ENCODE data around the gene USP30.

The USP30 gene

DNA sequence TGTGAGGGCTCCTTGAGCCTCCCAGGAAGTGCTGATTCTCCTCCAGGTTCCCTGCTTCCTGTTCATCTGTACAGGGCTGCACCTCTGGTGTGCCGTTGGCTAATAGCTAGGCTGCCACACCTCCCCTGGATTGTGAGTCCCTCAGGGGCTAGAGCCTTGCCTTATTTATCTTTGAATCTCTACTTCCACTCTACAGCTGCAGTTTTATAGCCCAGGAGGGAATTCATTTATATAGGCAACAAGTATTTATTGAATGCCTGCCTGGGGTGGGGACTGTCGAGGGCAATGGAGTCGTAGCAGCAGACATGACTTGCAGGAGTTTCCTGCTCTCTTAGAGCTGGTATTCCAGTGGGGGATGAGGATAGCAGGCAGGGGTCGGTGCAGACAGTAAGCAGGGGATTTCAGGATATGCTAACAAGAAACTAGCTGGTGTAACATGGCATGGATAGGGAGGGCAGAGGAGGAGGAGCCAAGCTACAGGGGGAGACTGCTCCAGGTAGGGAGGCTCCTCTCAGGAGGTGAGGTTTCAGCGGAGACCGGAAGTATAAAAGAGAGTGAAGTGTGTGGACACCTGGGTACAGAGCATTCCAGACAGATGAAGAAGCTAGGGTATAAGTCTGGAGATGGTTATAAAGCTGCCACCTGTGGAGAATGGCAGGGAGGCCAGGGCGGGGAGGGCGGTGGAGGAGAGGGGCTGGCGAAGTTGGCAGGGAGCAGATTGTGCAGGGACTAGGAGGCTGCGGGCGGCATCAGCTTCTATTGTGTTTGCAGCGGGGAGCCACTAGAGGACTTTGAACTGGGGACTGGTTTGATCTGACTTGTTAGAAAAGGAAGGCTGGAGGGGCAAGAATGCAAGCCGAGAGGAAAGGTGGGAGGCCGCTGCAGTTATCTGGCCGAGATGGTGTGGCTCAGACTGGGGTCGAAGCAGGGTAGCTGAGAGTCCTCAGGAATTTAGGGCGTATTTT lies 17.2 kb downstream of the USP30 start:
- no peaks in the 10 kb centered on the region for H3K27me3 ChIP-seq (replicated peaks; ENCODE audit: control insufficient read depth, insufficient read depth, low read length)
- DNase-seq (ENCODE audit: extremely low read depth, insufficient read length) = no peak
- no peak overlapping the region for H3K4me3 ChIP-seq (replicated peaks; ENCODE audit: low read depth, low read length)
- peaks cover 3% of the 10 kb centered on the region; the same call in 1 of the 2 replicates for H3K36me3 ChIP-seq (ENCODE audit: control insufficient read depth, insufficient read depth, low read length)
- TF ChIP-seq, protein P1, sequence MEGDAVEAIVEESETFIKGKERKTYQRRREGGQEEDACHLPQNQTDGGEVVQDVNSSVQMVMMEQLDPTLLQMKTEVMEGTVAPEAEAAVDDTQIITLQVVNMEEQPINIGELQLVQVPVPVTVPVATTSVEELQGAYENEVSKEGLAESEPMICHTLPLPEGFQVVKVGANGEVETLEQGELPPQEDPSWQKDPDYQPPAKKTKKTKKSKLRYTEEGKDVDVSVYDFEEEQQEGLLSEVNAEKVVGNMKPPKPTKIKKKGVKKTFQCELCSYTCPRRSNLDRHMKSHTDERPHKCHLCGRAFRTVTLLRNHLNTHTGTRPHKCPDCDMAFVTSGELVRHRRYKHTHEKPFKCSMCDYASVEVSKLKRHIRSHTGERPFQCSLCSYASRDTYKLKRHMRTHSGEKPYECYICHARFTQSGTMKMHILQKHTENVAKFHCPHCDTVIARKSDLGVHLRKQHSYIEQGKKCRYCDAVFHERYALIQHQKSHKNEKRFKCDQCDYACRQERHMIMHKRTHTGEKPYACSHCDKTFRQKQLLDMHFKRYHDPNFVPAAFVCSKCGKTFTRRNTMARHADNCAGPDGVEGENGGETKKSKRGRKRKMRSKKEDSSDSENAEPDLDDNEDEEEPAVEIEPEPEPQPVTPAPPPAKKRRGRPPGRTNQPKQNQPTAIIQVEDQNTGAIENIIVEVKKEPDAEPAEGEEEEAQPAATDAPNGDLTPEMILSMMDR (IDR thresholded peaks at IDR 0.05; ENCODE audit: insufficient read depth, low read length, poor library complexity, severe bottlenecking) = no peak

DNA sequence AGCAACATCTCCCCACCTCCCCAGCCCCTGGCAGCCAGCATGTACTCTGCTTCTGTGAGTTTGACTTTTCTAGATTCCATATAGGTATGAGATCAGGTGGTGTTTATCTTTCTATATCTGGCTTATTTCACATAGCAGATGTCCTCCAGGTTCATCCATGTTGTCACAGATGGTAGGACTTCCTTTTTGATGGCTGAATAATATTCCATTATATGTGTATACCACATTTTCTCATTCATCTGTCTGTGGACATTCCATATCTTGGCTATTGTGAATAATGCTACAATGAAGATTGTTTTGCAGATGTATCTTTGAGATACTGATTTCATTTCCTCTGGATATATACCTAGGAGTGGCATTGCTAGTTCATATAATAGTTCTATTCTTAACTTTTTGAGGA lies 22.5 kb downstream of the USP30 start:
- H3K4me3 ChIP-seq (replicated peaks; ENCODE audit: low read depth, low read length) = no peak overlapping the region
- no peaks in the 10 kb centered on the region; the same call in 1 of the 2 replicates for H3K36me3 ChIP-seq (ENCODE audit: control insufficient read depth, insufficient read depth, low read length)
- no peak for DNase-seq (ENCODE audit: extremely low read depth, insufficient read length)
- TF ChIP-seq, protein P1 (IDR thresholded peaks at IDR 0.05; ENCODE audit: insufficient read depth, low read length, poor library complexity, severe bottlenecking) = no peak
- no peaks in the 10 kb centered on the region for H3K27me3 ChIP-seq (replicated peaks; ENCODE audit: control insufficient read depth, insufficient read depth, low read length)

DNA sequence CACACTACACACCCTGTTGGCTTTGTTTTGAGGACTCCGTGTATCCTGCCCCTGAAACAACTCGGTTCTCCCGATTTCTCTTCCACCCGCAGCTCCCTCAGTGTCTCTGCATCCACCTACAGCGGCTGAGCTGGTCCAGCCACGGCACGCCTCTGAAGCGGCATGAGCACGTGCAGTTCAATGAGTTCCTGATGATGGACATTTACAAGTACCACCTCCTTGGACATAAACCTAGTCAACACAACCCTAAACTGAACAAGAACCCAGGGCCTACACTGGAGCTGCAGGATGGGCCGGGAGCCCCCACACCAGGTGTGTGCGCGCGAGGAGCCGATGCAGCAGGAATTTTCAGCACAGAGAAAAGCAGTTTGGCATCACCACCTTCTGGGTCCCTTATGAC lies 30.4 kb downstream of the USP30 start:
- Histone ChIP-seq H3K4me3 (replicated peaks; ENCODE audit: low read depth, low read length) (no peak overlapping the region), H3K27me3 (replicated peaks; ENCODE audit: control insufficient read depth, insufficient read depth, low read length) (no peaks in the 10 kb centered on the region), H3K36me3 (ENCODE audit: control insufficient read depth, insufficient read depth, low read length) (peaks cover 8% of the 10 kb centered on the region)
- TF ChIP-seq, protein P1 (IDR thresholded peaks at IDR 0.05; ENCODE audit: insufficient read depth, low read length, poor library complexity, severe bottlenecking) = no peak
- no peak for DNase-seq (ENCODE audit: extremely low read depth, insufficient read length)

DNA sequence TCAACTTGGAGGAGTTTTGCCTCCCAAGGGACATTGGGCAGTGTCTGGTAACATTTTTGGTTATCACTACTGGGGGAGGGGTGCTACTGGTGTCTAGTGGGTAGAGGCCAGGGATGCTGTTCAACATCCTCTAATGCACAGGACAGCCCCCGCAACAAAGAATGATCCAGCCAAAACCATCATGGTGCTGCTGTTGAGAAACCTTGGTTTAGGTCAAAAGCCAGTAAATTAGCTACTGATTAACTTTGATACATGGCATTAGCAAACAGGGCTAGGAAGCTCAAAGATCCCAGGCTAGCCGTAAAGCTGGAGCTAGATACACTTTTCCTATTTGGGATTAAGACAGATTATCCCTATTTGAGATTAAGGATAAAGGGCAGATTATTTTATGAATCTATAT lies 32.0 kb downstream of the USP30 start:
- no peak for DNase-seq (ENCODE audit: extremely low read depth, insufficient read length)
- H3K4me3 ChIP-seq (replicated peaks; ENCODE audit: low read depth, low read length) = no peak overlapping the region
- TF ChIP-seq, protein P1 (IDR thresholded peaks at IDR 0.05; ENCODE audit: insufficient read depth, low read length, poor library complexity, severe bottlenecking) = no peak
- H3K36me3 ChIP-seq (ENCODE audit: control insufficient read depth, insufficient read depth, low read length) = peaks cover 15% of the 10 kb centered on the region
- no peaks in the 10 kb centered on the region for H3K27me3 ChIP-seq (replicated peaks; ENCODE audit: control insufficient read depth, insufficient read depth, low read length)

DNA sequence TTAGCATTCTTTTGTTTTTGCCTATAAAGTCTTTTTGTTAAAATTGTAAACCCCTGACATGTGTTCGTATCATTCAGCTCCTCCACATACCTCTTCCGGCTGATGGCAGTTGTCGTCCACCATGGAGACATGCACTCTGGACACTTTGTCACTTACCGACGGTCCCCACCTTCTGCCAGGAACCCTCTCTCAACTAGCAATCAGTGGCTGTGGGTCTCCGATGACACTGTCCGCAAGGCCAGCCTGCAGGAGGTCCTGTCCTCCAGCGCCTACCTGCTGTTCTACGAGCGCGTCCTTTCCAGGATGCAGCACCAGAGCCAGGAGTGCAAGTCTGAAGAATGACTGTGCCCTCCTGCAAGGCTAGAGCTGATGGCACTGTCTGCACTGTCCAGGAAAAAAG lies 33.2 kb downstream of the USP30 start:
- no peak overlapping the region for H3K4me3 ChIP-seq (replicated peaks; ENCODE audit: low read depth, low read length)
- H3K36me3 ChIP-seq (ENCODE audit: control insufficient read depth, insufficient read depth, low read length) = peaks cover 15% of the 10 kb centered on the region

More for the DNA sequence above, 33.2 kb downstream of the USP30 start:
- no peak for DNase-seq (ENCODE audit: extremely low read depth, insufficient read length)
- no peaks in the 10 kb centered on the region for H3K27me3 ChIP-seq (replicated peaks; ENCODE audit: control insufficient read depth, insufficient read depth, low read length)
- TF ChIP-seq, protein P1 (IDR thresholded peaks at IDR 0.05; ENCODE audit: insufficient read depth, low read length, poor library complexity, severe bottlenecking) = no peak
